K562 (cell line): Measurements from ENCODE around the gene ZDHHC12.

Experiments used
- CTCF ChIP-seq, 3 experiments: IDR thresholded peaks in 2 of 3; conservative IDR thresholded peaks in 1 of 3; 2 replicates each; pipeline ENCODE4 v1.5.1; 2011 to 2012; ENCODE audit warnings: low read length in 3 of 3, mild to moderate bottlenecking in 3 of 3, control low read depth in 2 of 3, improper control_type of control experiment in 1 of 3, inconsistent platforms in 1 of 3, low read depth in 1 of 3, mixed read lengths in 1 of 3, moderate library complexity in 1 of 3; ENCODE audit not compliant: insufficient read depth in 2 of 3
- DMBX1 ChIP-seq: fragments of 250-450 bp; sonication (Bioruptor Pico); IDR thresholded peaks from 2 replicates; pipeline ENCODE4 v1.8.0; 2022; ENCODE audit warnings: inconsistent platforms, mild to moderate bottlenecking, moderate library complexity, borderline replicate concordance
- E2F1 ChIP-seq: sonication (generic); formaldehyde crosslinking; IDR thresholded peaks from 2 replicates; pipeline ENCODE4 v1.8.1; 2023; ENCODE audit warnings: mild to moderate bottlenecking, missing genetic modification reagents, moderate library complexity
- FOXM1 ChIP-seq, 2 experiments: fragments of 450-650 bp in 1 of 2; sonication (generic) in 1 of 2; formaldehyde crosslinking in 1 of 2; IDR thresholded peaks; 2 replicates each; pipeline versions ENCODE4 v1.6.1 to v1.9.0; 2017 to 2022; ENCODE audit warnings: low read depth in 2 of 2, mild to moderate bottlenecking in 2 of 2, missing genetic modification reagents in 1 of 2, moderate library complexity in 1 of 2
- KLF13 ChIP-seq: fragments of 450-650 bp; IDR thresholded peaks from 2 replicates; pipeline ENCODE4 v1.6.1; 2016; ENCODE audit warnings: missing genetic modification characterization, low read depth, mild to moderate bottlenecking, missing compliant biosample characterization, moderate library complexity, borderline replicate concordance
- NR1H2 ChIP-seq: sonication (generic); formaldehyde crosslinking; IDR thresholded peaks from 2 replicates; pipeline ENCODE4 v1.4.0; 2020; ENCODE audit warnings: mild to moderate bottlenecking, missing genetic modification reagents
- POLR2A ChIP-seq: fragments of 450-650 bp; conservative IDR thresholded peaks from 2 replicates; pipeline ENCODE4 v1.6.1; 2016
- POLR2AphosphoS5 ChIP-seq: IDR thresholded peaks from 2 replicates; pipeline ENCODE4 v1.6.1; 2011; ENCODE audit warnings: mild to moderate bottlenecking, low read depth, low read length, moderate library complexity; ENCODE audit not compliant: control insufficient read depth, insufficient read depth
- PPARD ChIP-seq: fragments of 250-450 bp; sonication (Bioruptor Pico); IDR thresholded peaks from 2 replicates; pipeline ENCODE4 v1.8.0; 2022; ENCODE audit warnings: inconsistent platforms, mild to moderate bottlenecking, moderate library complexity
- SIX5 ChIP-seq, 2 experiments: IDR thresholded peaks; 2 replicates each; pipeline ENCODE4 v1.6.1; 2011; ENCODE audit warnings: low read length in 2 of 2, borderline replicate concordance in 1 of 2, low read depth in 1 of 2, mild to moderate bottlenecking in 1 of 2, moderate library complexity in 1 of 2; ENCODE audit not compliant: insufficient read depth in 1 of 2
- STAT6 ChIP-seq: sonication (generic); formaldehyde crosslinking; IDR thresholded peaks from 2 replicates; pipeline ENCODE4 v1.8.1; 2023; ENCODE audit warnings: mild to moderate bottlenecking, missing genetic modification reagents
- ZNF24 ChIP-seq: fragments of 450-650 bp; IDR thresholded peaks from 2 replicates; pipeline ENCODE4 v1.6.1; 2016
- ZNF274 ChIP-seq: IDR thresholded peaks from 2 replicates; pipeline ENCODE4 v1.6.1; 2011; ENCODE audit warnings: low read depth, mild to moderate bottlenecking, low read length, moderate library complexity, borderline replicate concordance
- ZNF583 ChIP-seq: fragments of 250-450 bp; sonication (Bioruptor Pico); IDR thresholded peaks from 2 replicates; pipeline ENCODE4 v1.4.0; 2020

- TF ChIP-seq ZNF583 (CRISPR knock-in tag) = no peak
- TF ChIP-seq KLF13 (tag) = no peak
- no peak for TF ChIP-seq FOXM1 (IDR thresholded peaks at IDR 0.05; ENCODE audit: low read depth)
- TF ChIP-seq FOXM1 (CRISPR knock-in tag; IDR thresholded peaks at IDR 0.05; ENCODE audit: low read depth) = no peak
- TF ChIP-seq SIX5 (IDR thresholded peaks at IDR 0.05; ENCODE audit: borderline replicate concordance in 1 of 2, insufficient read depth in 1 of 2, low read depth in 1 of 2, low read length in 2 of 2) = no peak
- no peak for TF ChIP-seq NR1H2 (CRISPR knock-in tag)
- no peak for TF ChIP-seq POLR2A
- TF ChIP-seq ZNF274 = no peak
- TF ChIP-seq E2F1 (CRISPR knock-in tag) = no peak
- TF ChIP-seq DMBX1 (CRISPR knock-in tag) = no peak
- no peak for TF ChIP-seq STAT6
- no peak for TF ChIP-seq POLR2AphosphoS5
- no peak for TF ChIP-seq CTCF (IDR thresholded peaks at IDR 0.05 in 2 of 3, conservative IDR thresholded peaks at IDR 0.05 in 1 of 3; ENCODE audit: insufficient read depth in 2 of 3, low read depth in 1 of 3, low read length in 3 of 3)
- TF ChIP-seq PPARD (CRISPR knock-in tag) = no peak
- no peak for TF ChIP-seq ZNF24
Observed at GRCh38 chr9:128729766-128730517, 6.0 kb upstream of the ZDHHC12 start.
